Limb (tissue), 2 donors: ENCODE data around the gene TNFSF12.

Experiments used
- DNase-seq, 2 donors: peaks; one replicate each; pipeline ENCODE4 v3.0.0-alpha.2; 2016; ENCODE audit errors: extremely low spot score in 2 of 2

Gene TNFSF12

GRCh38 chr17:7548585-7549400, at the start of gene TNFSF12:
Gene TNFSF12, plus strand, starts transcription at chr17:7549058. Its CDS starts 96 bp downstream, at chr17:7549154.
- peak in 1 of 2 donors; percentile 70 for DNase-seq

GRCh38 chr17:7499161-7499560, 49.7 kb upstream of the TNFSF12 start:
- no peak for DNase-seq

- DNase-seq, result no peak
Measured at GRCh38 chr17:7501729-7502128, 47.1 kb upstream of the TNFSF12 start.

GRCh38 chr17:7502171-7502847, 46.5 kb upstream of the TNFSF12 start:
- DNase-seq, result no peak

- DNase-seq, result no peak
Measured at GRCh38 chr17:7502987-7503386, 45.9 kb upstream of the TNFSF12 start.

- DNase-seq, result no peak
Measured at GRCh38 chr17:7503521-7503920, 45.3 kb upstream of the TNFSF12 start.

- DNase-seq, result no peak
Measured at GRCh38 chr17:7508145-7508544, 40.7 kb upstream of the TNFSF12 start.

GRCh38 chr17:7508846-7509245, 40.0 kb upstream of the TNFSF12 start:
- DNase-seq, result no peak

GRCh38 chr17:7509937-7510336, 38.9 kb upstream of the TNFSF12 start:
- no peak for DNase-seq

GRCh38 chr17:7511108-7511507, 37.8 kb upstream of the TNFSF12 start:
- DNase-seq, result no peak

- DNase-seq, result no peak
Measured at GRCh38 chr17:7512105-7512504, 36.8 kb upstream of the TNFSF12 start.

GRCh38 chr17:7512824-7513540, 35.9 kb upstream of the TNFSF12 start:
- DNase-seq, result no peak

- no peak for DNase-seq
Measured at GRCh38 chr17:7513850-7514419, 34.9 kb upstream of the TNFSF12 start.

GRCh38 chr17:7515911-7516610, 32.8 kb upstream of the TNFSF12 start:
- no peak for DNase-seq

- no peak for DNase-seq
Measured at GRCh38 chr17:7523033-7523432, 25.8 kb upstream of the TNFSF12 start.

GRCh38 chr17:7528842-7529241, 20.0 kb upstream of the TNFSF12 start:
- DNase-seq, result no peak

GRCh38 chr17:7530023-7530900, 18.6 kb upstream of the TNFSF12 start:
- no peak for DNase-seq

GRCh38 chr17:7538050-7538449, 10.8 kb upstream of the TNFSF12 start:
- no peak for DNase-seq

- no peak for DNase-seq
Measured at GRCh38 chr17:7538891-7539545, 9.8 kb upstream of the TNFSF12 start.
